AG04449 (cell line): Measurements from ENCODE around the gene FHDC1.
A peak's percentile ranks its signal among the peaks of the same experiment; 100 is the strongest.

Experiments
- CTCF ChIA-PET: fragments of 350-600 bp; formaldehyde crosslinking; extraction: SDS; loops from one replicate; lab custom pipeline; 2021; ENCODE audit warnings: antibody characterized with exemption; lab: Yijun Ruan, JAX
- POLR2A ChIA-PET: fragments of 400-600, 350-600 bp; formaldehyde crosslinking; extraction: SDS; loops from one replicate; lab custom pipeline; 2020; ENCODE audit warnings: antibody characterized with exemption, inconsistent platforms; lab: Yijun Ruan, JAX
- DNase-seq: peaks from one replicate; pipeline ENCODE4 v3.0.0-alpha.2; 2010; ENCODE audit warnings: low read depth, low spot score
- H3K4me3 ChIP-seq: 2 replicates; pipeline ENCODE4 v1.5.1; 2011; ENCODE audit warnings: low read depth, mild to moderate bottlenecking, control low read depth, low read length
- TF ChIP-seq, protein P1 (sequence below): IDR thresholded peaks from one replicate; pipeline ENCODE4 v1.5.1; 2011; ENCODE audit warnings: mild to moderate bottlenecking, moderate library complexity, low read length, control low read depth, inconsistent platforms; ENCODE audit not compliant: insufficient read depth; ENCODE audit errors: missing control alignments

Gene FHDC1

DNA sequence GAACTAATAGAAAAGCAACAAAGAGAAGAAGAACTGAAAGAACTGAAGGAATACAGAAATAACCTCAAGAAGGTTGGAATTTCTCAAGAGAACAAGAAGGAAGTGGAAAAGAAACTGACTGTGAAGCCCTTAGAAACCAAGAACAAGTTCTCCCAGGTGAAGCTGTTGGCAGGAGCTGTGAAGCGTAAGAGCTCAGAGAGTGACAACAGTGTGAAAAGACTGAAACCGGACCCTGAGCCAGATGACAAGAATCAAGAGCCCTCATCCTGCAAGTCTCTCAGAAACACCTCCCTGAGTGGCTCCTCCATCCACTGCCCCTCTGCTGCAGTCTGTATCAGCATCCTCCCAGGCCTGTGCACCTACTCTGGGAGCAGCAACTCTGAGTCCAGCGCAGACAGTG is 8.4 kb upstream of the FHDC1 start:
- ChIA-PET CTCF (interaction anchor here (1.7 kb wide), 1 partner anchor 16 kb away, joined by 4 read pairs; no protein-coding TSS in a partner anchor), POLR2A (no interaction called here)
- TF ChIP-seq, protein P1, sequence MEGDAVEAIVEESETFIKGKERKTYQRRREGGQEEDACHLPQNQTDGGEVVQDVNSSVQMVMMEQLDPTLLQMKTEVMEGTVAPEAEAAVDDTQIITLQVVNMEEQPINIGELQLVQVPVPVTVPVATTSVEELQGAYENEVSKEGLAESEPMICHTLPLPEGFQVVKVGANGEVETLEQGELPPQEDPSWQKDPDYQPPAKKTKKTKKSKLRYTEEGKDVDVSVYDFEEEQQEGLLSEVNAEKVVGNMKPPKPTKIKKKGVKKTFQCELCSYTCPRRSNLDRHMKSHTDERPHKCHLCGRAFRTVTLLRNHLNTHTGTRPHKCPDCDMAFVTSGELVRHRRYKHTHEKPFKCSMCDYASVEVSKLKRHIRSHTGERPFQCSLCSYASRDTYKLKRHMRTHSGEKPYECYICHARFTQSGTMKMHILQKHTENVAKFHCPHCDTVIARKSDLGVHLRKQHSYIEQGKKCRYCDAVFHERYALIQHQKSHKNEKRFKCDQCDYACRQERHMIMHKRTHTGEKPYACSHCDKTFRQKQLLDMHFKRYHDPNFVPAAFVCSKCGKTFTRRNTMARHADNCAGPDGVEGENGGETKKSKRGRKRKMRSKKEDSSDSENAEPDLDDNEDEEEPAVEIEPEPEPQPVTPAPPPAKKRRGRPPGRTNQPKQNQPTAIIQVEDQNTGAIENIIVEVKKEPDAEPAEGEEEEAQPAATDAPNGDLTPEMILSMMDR: no peak

DNA sequence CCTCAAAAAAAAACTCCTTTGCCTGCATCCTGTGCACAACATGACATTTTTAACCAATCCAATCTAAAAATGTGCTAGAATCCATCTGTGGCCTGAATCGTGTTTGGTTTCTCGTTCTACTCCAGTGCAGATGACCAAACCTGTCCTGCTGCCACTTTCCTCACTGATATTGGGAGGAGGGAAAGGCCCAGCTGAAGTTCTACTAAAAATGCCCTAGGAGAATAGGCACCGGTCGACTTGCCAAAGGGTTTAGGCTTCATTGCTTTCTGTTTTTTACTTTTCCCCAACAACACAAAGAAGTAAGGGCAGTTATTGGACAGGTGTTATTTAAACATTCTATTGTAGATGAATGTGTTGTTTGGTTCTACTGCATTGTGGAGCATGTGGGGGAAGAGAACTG is 7.8 kb upstream of the FHDC1 start:
- no peak for DNase-seq
- POLR2A ChIA-PET: no interaction called here
- TF ChIP-seq, protein P1: no peak

More for the DNA sequence above, 8.4 kb upstream of the FHDC1 start:
- H3K4me3 ChIP-seq: no peak overlapping the region
- no peak for DNase-seq

DNA sequence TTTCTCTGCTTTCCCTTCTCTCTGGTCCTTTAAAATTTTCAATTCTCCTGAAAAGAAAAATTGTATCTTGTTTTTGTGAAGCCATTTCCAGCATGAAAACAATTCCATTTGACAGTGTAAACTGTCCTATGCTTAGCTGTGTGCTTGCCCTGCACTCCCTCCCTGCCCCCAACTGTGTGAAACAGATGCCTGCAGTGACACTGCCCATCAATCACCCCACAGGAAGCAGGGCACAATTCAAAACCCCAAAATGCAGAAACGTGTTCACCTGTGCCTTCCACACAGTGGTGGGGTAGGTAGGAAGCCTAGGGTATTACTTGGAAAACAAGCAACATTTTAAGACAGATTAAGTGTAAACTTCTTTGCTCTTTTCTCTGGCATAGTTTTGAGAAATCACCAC is 6.2 kb upstream of the FHDC1 start:
- POLR2A ChIA-PET: no interaction called here
- no peak for DNase-seq
- CTCF ChIA-PET: no interaction called here

More for the DNA sequence above, 7.8 kb upstream of the FHDC1 start:
- CTCF ChIA-PET: interaction anchor here (1.7 kb wide), 1 partner anchor 16 kb away, joined by 4 read pairs; no protein-coding TSS in a partner anchor
- no peak overlapping the region for H3K4me3 ChIP-seq

DNA sequence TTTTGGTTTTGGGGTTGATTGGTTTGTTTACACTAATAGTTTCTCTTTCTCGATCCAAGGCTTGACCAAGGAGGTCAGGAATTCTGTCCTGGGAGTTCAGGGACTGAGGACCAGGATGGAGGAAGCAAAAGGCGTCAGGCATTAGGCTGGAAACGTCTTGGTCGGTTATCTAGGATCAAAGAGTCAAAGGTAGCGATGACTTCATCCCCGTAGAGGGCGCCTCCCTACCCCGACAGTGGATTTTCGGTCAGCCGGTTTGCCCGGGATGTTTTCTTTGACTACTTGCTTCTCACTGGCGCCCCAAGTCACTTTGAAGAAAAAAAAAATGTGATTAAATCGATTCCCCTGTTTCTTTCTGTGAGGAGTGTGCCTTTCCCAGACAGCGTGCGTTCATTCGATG is 980 bp upstream of the FHDC1 start:
- TF ChIP-seq, protein P1: no peak
- CTCF ChIA-PET: no interaction called here
- POLR2A ChIA-PET: no interaction called here
- DNase-seq: no peak
- H3K4me3 ChIP-seq: no peak overlapping the region

More for the DNA sequence above, 6.2 kb upstream of the FHDC1 start:
- H3K4me3 ChIP-seq: no peak overlapping the region
- TF ChIP-seq, protein P1: no peak

DNA sequence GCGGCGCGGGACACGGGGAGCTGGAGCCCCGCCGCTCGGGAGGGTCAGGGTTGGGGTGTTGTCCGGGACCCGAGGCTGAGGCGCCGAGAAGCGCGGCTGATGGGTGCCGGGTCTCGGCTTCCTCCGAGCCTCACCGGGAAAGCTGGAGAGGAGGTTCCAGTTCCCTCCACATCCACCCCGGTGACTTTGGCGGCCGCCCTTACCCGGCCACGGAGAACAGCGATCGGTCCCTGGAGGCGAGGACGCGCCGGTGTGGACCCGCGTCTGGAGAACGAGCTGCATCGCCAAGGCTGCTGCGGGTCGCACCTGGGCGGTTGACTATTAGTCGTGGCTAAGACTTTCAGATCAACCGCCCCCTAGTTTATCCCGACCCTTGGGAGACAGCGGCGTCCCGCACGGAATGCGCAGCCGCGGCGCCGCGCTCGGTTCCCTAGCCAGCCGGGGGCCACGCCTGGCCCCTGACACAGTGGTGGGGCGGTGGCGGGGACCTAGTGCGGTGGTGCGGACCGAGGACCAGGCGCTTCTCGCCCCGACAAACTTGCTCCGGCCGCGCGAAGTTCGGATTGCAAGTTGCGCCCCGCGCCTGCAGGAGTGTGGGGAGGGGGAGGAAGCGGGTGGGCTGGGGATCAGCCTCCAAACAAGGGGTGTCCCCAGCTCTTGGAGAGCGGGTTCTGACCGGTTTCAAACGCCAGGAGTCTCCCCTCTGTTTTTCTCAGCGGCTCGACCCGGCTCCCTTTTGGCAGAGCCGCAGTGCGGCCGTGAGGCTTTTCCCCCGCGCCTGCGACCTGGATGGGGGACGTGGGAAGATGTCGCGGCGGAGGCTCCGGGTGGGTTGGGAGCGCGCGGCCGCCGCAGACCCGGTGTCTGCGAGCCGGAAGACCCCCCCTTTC is 568 bp downstream of the FHDC1 start:
- peak overlapping the region; percentile 58 for H3K4me3 ChIP-seq
- no peak for DNase-seq
- POLR2A ChIA-PET: interaction anchor here (0.6 to 1.1 kb wide), 3 partner anchors 36 to 190 kb away, joined by 3 to 5 read pairs (median 3); partner anchors contain the start of genes ARFIP1 and TIGD4
- CTCF ChIA-PET: interaction anchor here (1.1 to 2.2 kb wide), 2 partner anchors 190 to 192 kb away, joined by 3 to 4 read pairs; no protein-coding TSS in a partner anchor
- TF ChIP-seq, protein P1: no peak
